Adrenal gland (tissue), 12 donors: ENCODE data around the gene ZSCAN18. TPM values are rescaled to one million over a fixed set of nuclear protein-coding genes. Genes with fewer than 3 reads are reported as not detected.

ENCODE experiments used
- DNase-seq, 7 donors: peaks; one replicate each; pipeline ENCODE4 v3.0.0-alpha.2; 2019 to 2020
- H3K27ac ChIP-seq, 5 donors: fragments of 200-600 bp; sonication (generic) in 4 of 5; 1 replicate in 3 of 5; 2 replicates in 2 of 5; pipeline versions ENCODE4 v1.5.1 to v1.8.0; 2016 to 2020; ENCODE audit warnings: mild to moderate bottlenecking in 1 of 5
- H3K27me3 ChIP-seq: fragments of 200-600 bp; 2 replicates; pipeline ENCODE4 v1.8.0; 2021
- H3K36me3 ChIP-seq, 2 donors: fragments of 200-600 bp; replicated peaks in 1 of 2; 1 replicate in 1 of 2; 2 replicates in 1 of 2; pipeline versions ENCODE4 v1.5.1 to v1.8.0; 2018 to 2022
- H3K4me1 ChIP-seq, 2 donors: fragments of 200-600 bp; replicated peaks in 1 of 2; 1 replicate in 1 of 2; 2 replicates in 1 of 2; pipeline versions ENCODE4 v1.5.1 to v1.8.0; 2018 to 2021
- H3K4me3 ChIP-seq, 4 donors: fragments of 200-600 bp; sonication (generic) in 3 of 4; one replicate each; pipeline ENCODE4 v1.5.1; 2016 to 2018
- H3K9me3 ChIP-seq, 3 donors: fragments of 200-600 bp; sonication (generic) in 1 of 3; replicated peaks in 1 of 3; 1 replicate in 2 of 3; 2 replicates in 1 of 3; pipeline versions ENCODE4 v1.5.1 to v1.8.0; 2016 to 2021
- CTCF ChIP-seq, 6 experiments: fragments of 450-650 bp in 4 of 6; fragments of 200-600 bp in 2 of 6; sonication (generic) in 1 of 6; IDR thresholded peaks; 1 replicate in 5 of 6; 2 replicates in 1 of 6; pipeline versions ENCODE4 v1.5.1 to v1.8.0; 2016 to 2021; ENCODE audit warnings: antibody characterized with exemption in 6 of 6, mild to moderate bottlenecking in 2 of 6, moderate library complexity in 1 of 6
- POLR2A ChIP-seq, 2 donors: fragments of 450-650 bp; IDR thresholded peaks; one replicate each; pipeline ENCODE4 v1.6.1; 2017; ENCODE audit warnings: antibody characterized with exemption in 2 of 2, mild to moderate bottlenecking in 2 of 2, moderate library complexity in 1 of 2
- WGBS, 4 donors: extraction: QIAGEN DNeasy Blood & Tissue Kit in 2 of 4; methylation state at CpG; one replicate each; pipeline versions ENCODE4 v1.1.5 to v1.1.7; 2013 to 2017; 5-methylcytosine and 5-hydroxymethylcytosine counted together
- intact Hi-C, 2 donors: fragments of 100-400 bp; cut with DNase I; formaldehyde crosslinking; loops; one replicate each; pipeline versions ENCODE4 v1.14.1 to v1.15.0; 2022 to 2023
- polyA plus RNA-seq, 3 donors: library from polyadenylated mRNA; stranded (reverse); fragments of 200-250 nt in 2 of 3; fragments of 350-450 nt in 1 of 3; fragmentation: Illumina TruSeq in 1 of 3; extraction: RNeasy Lipid Tissue Mini Kit (QIAGEN cat#74804) in 1 of 3; gene quantifications; one replicate each; pipeline ENCODE4 v1.2.3, GENCODE V29; 2013 to 2014
- total RNA-seq, 9 donors: library from RNA; depleted of rRNA in 4 of 9; stranded (reverse); fragments of >200 nt in 4 of 9; fragments of 120-200 nt in 1 of 9; fragmentation: NEBNext Ultra II Directional in 1 of 9; extraction: Animal tissue kit (Norgen Biotek cat#: 25700) in 1 of 9; gene quantifications; one replicate each; pipeline versions ENCODE4 v1.1.0 to v1.2.4, GENCODE V29; 2013 to 2023
- donor health status: healthy with polysubstance abuse.
- donor health status: Bipolar disorder and iron deficiency.
- donor health status: DM: yes; HTN: yes; CAD: no.
- donor health status: DM: no; HTN: no; CAD: no.
- donor health status: DM: no; HTN: no; CAD: no.
- donor health status: DM: yes; HTN: yes; CAD: no.

The ZSCAN18 gene
- total and polyA plus RNA-seq, 12 donors = 18.7 to 81.2 (median 62.2) TPM

- DNase-seq = no peak
- intact Hi-C loops = no loop called here
- H3K27me3 ChIP-seq = no peaks in the 10 kb centered on the region
- peaks cover 0 to 19% (median 0%) of the 10 kb centered on the region in 3 donors for H3K9me3 ChIP-seq
- 33 to 59% (median 43%) methylated on average over 26 to 54 of the region's 54 CpGs for WGBS, 4 donors
- H3K27ac ChIP-seq = no peak overlapping the region
- H3K4me3 ChIP-seq = no peak overlapping the region
- no peak for TF ChIP-seq POLR2A (IDR thresholded peaks at IDR 0.05)
- no peak for TF ChIP-seq CTCF (IDR thresholded peaks at IDR 0.05)
- H3K36me3 ChIP-seq = no peaks in the 10 kb centered on the region
- H3K4me1 ChIP-seq = no peaks in the 10 kb centered on the region
Observed at GRCh38 chr19:58042495-58043340, 55.3 kb downstream of the ZSCAN18 start.

GRCh38 chr19:58040751-58041525 is 57.1 kb downstream of the ZSCAN18 start:
- DNase-seq = no peak
- 79 to 85% (median 84%) methylated on average over 16 to 21 of the region's 21 CpGs for WGBS, 4 donors
- H3K36me3 ChIP-seq = no peaks in the 10 kb centered on the region
- intact Hi-C loops = no loop called here
- H3K4me1 ChIP-seq = no peaks in the 10 kb centered on the region
- H3K4me3 ChIP-seq = no peak overlapping the region
- no peaks in the 10 kb centered on the region for H3K27me3 ChIP-seq
- no peak for TF ChIP-seq POLR2A (IDR thresholded peaks at IDR 0.05)
- TF ChIP-seq CTCF (IDR thresholded peaks at IDR 0.05) = no peak
- H3K9me3 ChIP-seq = peaks cover 0 to 19% (median 0%) of the 10 kb centered on the region in 3 donors
- no peak overlapping the region for H3K27ac ChIP-seq

GRCh38 chr19:58038688-58039204 is 59.3 kb downstream of the ZSCAN18 start:
- H3K4me3 ChIP-seq = no peak overlapping the region
- peaks cover 0 to 11% (median 0%) of the 10 kb centered on the region in 3 donors for H3K9me3 ChIP-seq
- no peak overlapping the region for H3K27ac ChIP-seq
- no peaks in the 10 kb centered on the region for H3K27me3 ChIP-seq
- no peaks in the 10 kb centered on the region for H3K4me1 ChIP-seq
- WGBS, 4 donors = 9 to 24% (median 14%) methylated on average over 5 to 8 of the region's 8 CpGs
- no peak for TF ChIP-seq POLR2A (IDR thresholded peaks at IDR 0.05)
- TF ChIP-seq CTCF (IDR thresholded peaks at IDR 0.05) = no peak
- intact Hi-C loops = no loop called here
- no peaks in the 10 kb centered on the region for H3K36me3 ChIP-seq
- DNase-seq = no peak
